SIG-M5 treated with dmso at 0.1 percent for 504 hours (cell line): ENCODE data around the gene NOC3L.

Source experiments
- DNase-seq: peaks from one replicate; lab custom pipeline; 2025; ENCODE audit not compliant: unreplicated experiment; lab: John Stamatoyannopoulos, UW

The NOC3L gene

DNA sequence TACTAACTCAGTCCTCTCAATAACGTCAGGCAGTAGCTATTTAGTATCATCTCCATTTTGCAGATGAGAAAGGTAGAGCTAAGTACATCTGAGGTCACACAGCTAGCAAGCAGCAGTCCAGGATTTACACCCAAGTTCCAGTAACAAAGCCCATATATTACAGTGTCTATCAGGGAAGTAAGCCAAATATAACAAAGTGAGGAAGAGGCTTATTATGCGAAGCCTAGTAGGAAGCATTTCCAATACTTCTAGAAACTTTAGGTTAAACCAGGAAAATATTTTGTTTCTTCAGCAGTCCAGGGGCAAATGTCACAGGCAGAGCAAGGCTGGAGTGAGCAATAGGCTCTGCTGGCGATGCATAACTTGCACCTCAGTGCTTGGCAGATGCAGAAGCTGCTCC lies 53.9 kb downstream of the NOC3L start:
- no peak for DNase-seq

DNA sequence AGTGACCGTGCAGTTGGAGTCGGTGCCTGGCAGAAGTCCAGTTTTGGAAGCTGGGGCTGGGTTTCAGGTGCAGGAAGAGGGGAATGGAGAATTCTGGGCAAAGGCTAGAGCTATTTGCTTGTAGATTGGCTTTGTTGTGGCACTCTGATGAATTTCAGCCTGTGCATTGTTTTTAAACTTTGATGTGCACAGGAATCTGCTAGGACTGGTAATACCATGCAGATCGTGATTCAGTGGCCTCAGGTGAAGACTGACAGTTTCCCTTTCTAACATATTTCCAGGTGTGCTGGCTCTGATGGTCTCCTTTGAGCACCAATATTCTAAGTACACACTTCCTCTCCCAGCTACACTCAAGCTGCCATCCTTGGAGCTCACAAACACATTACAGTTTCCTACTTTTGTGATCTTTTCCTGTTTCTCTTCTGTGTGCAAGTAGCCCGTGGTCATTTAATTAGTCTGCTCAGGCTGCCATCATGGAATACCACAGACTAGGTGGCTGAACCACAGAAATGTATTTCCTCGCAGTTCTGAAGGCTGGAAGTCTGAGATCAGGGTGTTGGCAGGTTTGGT lies 55.6 kb downstream of the NOC3L start:
- DNase-seq: no peak

DNA sequence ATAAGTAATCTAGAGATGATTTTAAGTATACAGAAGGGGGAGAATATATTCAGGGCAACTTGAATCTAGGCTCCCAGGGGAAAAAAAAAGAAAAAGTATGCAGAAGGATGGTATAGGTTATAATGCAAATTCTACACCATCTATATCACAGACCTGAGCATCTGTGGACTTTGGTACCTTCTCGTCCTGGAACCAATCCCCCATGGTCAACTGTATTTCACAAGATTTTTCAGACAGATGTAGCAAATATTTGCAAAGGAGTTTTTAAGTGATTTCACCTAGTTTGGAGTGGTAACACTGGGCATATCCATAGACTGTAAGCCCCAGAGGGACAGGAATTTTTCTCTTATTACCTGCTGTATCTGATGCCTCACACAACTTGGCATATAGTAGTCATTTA lies 58.8 kb downstream of the NOC3L start:
- DNase-seq: no peak

DNA sequence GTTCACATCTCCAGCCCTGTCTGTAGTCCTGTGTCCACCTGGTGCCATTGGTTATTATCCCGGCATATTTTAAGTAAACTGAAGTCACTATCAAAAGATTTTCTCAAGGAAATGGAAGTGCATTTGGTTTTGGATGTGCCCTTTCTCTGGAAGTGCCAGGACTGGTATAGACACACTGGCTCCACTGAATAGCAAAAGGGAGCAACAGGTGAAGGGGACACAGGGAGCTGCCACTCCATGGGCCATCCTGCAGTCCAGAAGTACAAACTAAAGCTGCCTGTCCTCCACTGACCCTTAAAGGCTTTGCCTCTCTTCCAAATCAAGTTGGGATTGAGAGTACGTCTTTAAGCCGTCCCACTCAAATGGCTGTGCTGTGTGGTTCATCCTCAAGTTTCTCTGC lies 62.7 kb downstream of the NOC3L start:
- DNase-seq: no peak

DNA sequence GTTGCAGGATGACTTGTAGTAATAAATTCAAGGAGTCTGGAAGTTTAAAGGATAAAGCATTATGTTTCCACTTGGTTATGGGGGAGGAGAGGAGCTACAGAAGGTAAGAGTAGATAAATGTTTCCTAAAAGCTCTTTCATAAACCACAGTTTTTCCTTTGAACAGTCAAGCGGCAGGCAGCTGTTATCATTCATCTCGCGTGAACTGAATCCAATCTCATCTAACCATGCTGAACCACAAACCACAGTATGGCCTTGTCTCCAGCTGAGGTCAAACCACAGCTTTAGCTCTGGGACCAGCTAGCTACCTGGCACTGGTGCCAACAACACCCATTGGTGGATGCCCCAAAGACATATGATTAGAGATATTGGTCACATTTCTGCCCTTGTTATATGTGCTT lies 63.3 kb downstream of the NOC3L start:
- no peak for DNase-seq

DNA sequence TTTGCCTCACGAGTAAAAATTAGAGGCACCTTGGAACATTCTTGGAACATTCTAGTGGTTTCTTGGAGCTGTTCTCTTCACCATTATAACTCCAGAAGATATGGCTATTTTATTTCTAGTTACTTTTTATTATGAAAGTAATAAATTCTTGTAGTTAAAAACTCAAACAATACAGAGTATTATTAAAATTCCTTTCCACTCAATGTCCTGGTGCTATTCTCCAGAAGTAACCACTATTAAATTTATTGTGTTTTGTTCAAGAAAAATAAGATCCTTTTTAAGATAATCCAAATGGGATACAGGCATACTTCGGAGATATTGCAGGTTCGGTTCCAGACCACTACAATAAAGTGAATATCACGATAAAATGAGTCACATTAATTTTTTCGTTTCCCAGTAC lies 68.6 kb downstream of the NOC3L start:
- DNase-seq: no peak

DNA sequence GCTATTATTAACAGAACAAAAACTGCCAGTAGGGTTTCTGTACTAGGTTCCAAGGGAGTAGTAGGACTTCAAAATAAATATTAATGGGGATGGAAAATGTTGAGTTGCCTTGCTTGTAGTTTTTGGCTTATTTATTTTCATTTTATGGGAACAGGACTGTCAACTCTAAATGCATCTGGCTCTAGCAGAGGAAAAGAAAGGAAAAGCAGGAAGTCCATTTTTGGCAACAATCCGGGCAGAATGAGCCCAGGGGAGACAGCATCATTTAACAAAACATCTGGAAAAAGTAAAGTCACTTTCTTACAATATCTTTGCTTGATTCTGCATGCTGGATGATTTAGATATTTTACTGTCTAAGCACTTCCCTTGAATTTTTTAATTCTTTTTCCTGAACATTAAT lies 69.4 kb downstream of the NOC3L start:
- DNase-seq: no peak

DNA sequence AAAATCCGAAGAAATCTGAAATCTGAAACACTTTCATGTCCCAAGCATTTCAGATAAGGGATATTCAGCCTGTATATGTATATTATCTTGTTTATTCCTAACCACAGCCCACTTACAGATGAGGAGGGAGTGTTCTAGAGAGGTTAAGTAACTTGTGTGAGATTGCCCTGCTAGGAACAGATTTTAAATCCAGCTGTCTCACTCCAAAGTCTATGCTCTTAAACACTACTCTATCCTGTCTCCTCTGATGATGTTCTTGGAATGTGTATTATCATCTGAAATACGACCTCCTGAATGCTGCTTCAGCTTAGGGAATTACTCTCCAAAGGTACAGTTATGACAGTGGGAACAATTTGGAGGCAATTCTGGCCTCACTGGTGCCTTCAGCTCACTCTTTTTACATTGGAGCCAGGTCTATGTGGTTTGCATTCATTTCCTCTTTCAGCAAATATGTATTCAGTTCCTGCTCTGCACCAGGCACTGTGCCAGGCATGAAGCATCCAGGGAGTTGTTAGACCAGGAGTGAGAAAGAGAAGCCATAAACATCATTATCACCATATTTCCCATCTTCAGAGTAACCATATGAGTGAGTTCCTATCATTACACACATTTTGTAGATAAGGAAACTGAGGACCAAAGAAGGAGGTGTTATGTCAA lies 70.2 kb downstream of the NOC3L start:
- no peak for DNase-seq

DNA sequence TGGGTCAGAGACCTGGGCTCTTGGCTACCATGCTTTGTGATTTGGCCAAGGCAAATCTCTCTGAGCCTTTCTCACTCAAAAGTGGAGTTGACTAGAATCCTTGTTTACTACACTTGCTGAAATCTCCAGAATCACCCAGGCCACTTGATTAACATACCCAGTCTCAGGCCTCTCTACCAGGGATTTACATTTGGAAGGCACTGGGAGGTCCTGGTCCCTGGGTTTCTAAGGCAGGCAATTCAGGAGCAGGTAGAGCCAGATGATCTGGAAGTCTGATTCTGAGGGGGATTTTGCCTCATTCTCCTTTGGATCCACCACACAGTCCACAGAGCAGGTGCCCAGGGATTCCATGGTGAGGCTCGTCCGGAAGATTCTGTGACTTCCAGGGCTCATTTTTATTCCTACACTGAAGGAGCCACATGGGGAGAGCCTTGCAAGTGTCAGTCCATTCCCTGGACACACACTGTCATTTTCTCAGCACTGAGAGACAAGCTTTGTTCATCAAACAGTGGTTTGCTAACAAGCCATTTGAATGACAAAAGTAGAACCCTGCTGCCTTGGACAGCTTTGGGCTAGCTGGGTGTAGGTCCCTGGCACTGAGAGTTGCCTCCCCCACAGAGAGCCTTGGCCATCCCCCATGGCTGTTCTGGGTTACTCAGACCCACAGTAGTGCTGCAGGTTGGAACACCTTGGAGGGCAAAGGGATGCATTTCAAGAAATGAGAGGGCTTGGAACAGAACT lies 74.2 kb downstream of the NOC3L start:
- no peak for DNase-seq

DNA sequence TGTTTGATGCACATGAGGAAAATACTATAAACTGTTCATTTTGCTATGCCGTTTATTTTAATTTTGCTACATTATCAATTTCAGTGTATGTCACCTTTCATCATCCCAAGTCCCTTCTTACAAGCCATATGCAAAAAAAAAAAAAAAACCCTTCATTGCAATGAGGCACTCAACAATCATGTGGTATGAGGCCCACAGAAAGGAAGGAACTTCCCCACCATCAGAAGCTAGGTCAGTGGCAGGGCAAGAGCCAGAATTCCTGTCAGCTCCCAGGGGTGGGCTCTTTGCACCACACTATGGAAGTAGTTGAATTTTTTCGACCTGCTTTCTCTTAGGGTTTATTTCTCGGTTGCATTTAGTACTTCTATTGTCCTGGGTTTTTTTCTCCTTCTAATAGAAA lies 75.4 kb downstream of the NOC3L start:
- no peak for DNase-seq

DNA sequence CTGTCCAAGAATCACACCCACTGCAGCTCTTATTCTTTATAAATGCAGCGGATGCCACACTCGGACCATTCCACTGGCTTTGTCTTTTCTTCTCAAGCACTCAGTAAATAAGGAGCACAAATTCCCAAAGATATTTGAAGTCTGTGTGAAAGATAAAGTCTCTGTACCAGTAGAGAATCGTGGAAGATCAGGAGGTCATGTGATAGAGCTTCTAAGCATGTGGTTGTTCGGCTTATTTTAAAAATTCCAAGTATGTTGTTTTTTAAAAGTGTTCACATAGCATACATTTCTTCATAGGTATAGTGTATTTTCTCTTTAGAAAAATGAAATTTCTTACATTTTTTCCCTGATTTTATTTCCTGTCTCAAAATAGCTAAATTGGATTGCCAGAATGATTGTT lies 75.8 kb downstream of the NOC3L start:
- no peak for DNase-seq

DNA sequence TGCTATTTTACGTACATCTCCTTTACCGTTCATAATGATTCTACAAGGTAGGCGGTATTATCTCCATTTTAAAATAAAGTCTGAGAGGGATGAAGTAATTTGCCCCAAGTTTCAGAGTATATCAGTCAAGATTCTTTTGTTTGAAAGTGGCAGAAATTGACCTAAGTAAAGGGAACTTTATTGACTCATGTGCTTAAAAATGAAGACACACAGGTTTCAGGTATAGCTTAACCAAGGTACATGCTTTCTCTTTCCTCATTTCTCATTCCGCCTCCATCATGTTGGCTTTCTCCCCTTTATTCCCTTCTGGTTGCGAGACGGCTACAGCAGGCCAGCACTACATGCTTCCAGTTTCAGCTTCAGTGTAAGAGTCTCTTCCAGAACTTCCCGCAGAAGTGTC lies 77.5 kb downstream of the NOC3L start:
- DNase-seq: no peak
